HepG2 (cell line): ENCODE results near the gene PPP2R2C. TPM values are rescaled to one million over a fixed set of nuclear protein-coding genes. Genes with fewer than 3 reads are reported as not detected.

ENCODE experiments used
- CCAR2 ChIP-seq: fragments of 200-400 bp; formaldehyde crosslinking; optimal IDR thresholded peaks from 2 replicates; pipeline ENCODE3; 2018; ENCODE audit warnings: low read depth, mild to moderate bottlenecking, low read length, moderate library complexity
- CHCHD3 ChIP-seq: sonication (generic); formaldehyde crosslinking; IDR thresholded peaks from 2 replicates; pipeline ENCODE4 v1.8.0; 2022; ENCODE audit warnings: mild to moderate bottlenecking, missing genetic modification reagents, moderate library complexity
- FOXK2 ChIP-seq: fragments of 450-650 bp; IDR thresholded peaks from 2 replicates; pipeline ENCODE4 v1.6.1; 2016
- GRHL1 ChIP-seq: sonication (generic); formaldehyde crosslinking; conservative IDR thresholded peaks from 2 replicates; pipeline ENCODE4 v1.8.0; 2022; ENCODE audit warnings: missing genetic modification reagents
- GTF3A ChIP-seq: sonication (generic); formaldehyde crosslinking; conservative IDR thresholded peaks from 2 replicates; pipeline ENCODE4 v1.4.0; 2020; ENCODE audit warnings: mild to moderate bottlenecking, missing genetic modification reagents
- GZF1 ChIP-seq: sonication (generic); formaldehyde crosslinking; IDR thresholded peaks from 2 replicates; pipeline ENCODE4 v1.5.1; 2020; ENCODE audit warnings: mild to moderate bottlenecking, missing genetic modification reagents
- JDP2 ChIP-seq: sonication (generic); formaldehyde crosslinking; IDR thresholded peaks from 2 replicates; pipeline ENCODE4 v1.8.1; 2022; ENCODE audit warnings: missing genetic modification reagents, borderline replicate concordance
- MIER2 ChIP-seq: IDR thresholded peaks from 2 replicates; pipeline ENCODE4 v1.6.1; 2016; ENCODE audit warnings: missing biosample characterization, missing genetic modification reagents
- MLX ChIP-seq: IDR thresholded peaks from 2 replicates; pipeline ENCODE4 v1.6.1; 2016
- MXD4 ChIP-seq: IDR thresholded peaks from 2 replicates; pipeline ENCODE4 v1.6.1; 2016; ENCODE audit warnings: mild to moderate bottlenecking, missing biosample characterization, missing genetic modification reagents
- NFE2 ChIP-seq: sonication (generic); formaldehyde crosslinking; IDR thresholded peaks from 2 replicates; pipeline ENCODE4 v1.4.0; 2020; ENCODE audit warnings: missing genetic modification reagents
- PCBP2 ChIP-seq: fragments of 200-400 bp; formaldehyde crosslinking; optimal IDR thresholded peaks from 2 replicates; pipeline ENCODE3; 2018; ENCODE audit warnings: low read length, low read depth; ENCODE audit not compliant: poor library complexity, severe bottlenecking
- PTBP1 ChIP-seq: fragments of 200-400 bp; formaldehyde crosslinking; IDR thresholded peaks from 2 replicates; pipeline ENCODE4 v1.6.1; 2018; ENCODE audit warnings: low read length, low read depth; ENCODE audit not compliant: poor library complexity, severe bottlenecking
- RFX1 ChIP-seq: fragments of 450-650 bp; IDR thresholded peaks from 2 replicates; pipeline ENCODE4 v1.6.1; 2017
- RFXANK ChIP-seq: IDR thresholded peaks from 2 replicates; pipeline ENCODE4 v1.6.1; 2016
- SIN3B ChIP-seq: fragments of 150-350 bp; IDR thresholded peaks from 2 replicates; pipeline ENCODE4 v1.6.1; 2014; ENCODE audit warnings: low read length
- SRY ChIP-seq: sonication (generic); formaldehyde crosslinking; IDR thresholded peaks from 2 replicates; pipeline ENCODE4 v1.8.0; 2022; ENCODE audit warnings: mild to moderate bottlenecking, missing genetic modification reagents
- TOPORS ChIP-seq: sonication (generic); formaldehyde crosslinking; IDR thresholded peaks from 2 replicates; pipeline ENCODE4 v1.8.0; 2023; ENCODE audit warnings: mild to moderate bottlenecking, missing genetic modification reagents
- ZNF121 ChIP-seq: sonication (generic); formaldehyde crosslinking; IDR thresholded peaks from 2 replicates; pipeline ENCODE4 v1.5.0; 2020; ENCODE audit warnings: mild to moderate bottlenecking, missing genetic modification reagents
- ZNF276 ChIP-seq: sonication (generic); formaldehyde crosslinking; IDR thresholded peaks from 2 replicates; pipeline ENCODE4 v1.4.0; 2020; ENCODE audit warnings: mild to moderate bottlenecking, low read depth, missing genetic modification reagents
- ZNF383 ChIP-seq: sonication (generic); formaldehyde crosslinking; IDR thresholded peaks from 2 replicates; pipeline ENCODE4 v1.4.0; 2020; ENCODE audit warnings: missing genetic modification reagents, mild to moderate bottlenecking, borderline replicate concordance
- ZNF446 ChIP-seq: sonication (generic); formaldehyde crosslinking; IDR thresholded peaks from 2 replicates; pipeline ENCODE4 v1.5.0; 2020; ENCODE audit warnings: mild to moderate bottlenecking, missing genetic modification reagents
- ZNF510 ChIP-seq: sonication (generic); formaldehyde crosslinking; IDR thresholded peaks from 2 replicates; pipeline ENCODE4 v1.4.0; 2020; ENCODE audit warnings: low read depth, mild to moderate bottlenecking, missing genetic modification reagents
- ZNF564 ChIP-seq: sonication (generic); formaldehyde crosslinking; IDR thresholded peaks from 2 replicates; pipeline ENCODE4 v1.8.1; 2023; ENCODE audit warnings: mild to moderate bottlenecking, missing genetic modification reagents
- ZNF569 ChIP-seq: sonication (generic); formaldehyde crosslinking; IDR thresholded peaks from 2 replicates; pipeline ENCODE4 v1.5.0; 2020; ENCODE audit warnings: mild to moderate bottlenecking, missing genetic modification reagents, moderate library complexity, borderline replicate concordance
- ZNF780A ChIP-seq: sonication (generic); formaldehyde crosslinking; IDR thresholded peaks from 2 replicates; pipeline ENCODE4 v1.8.0; 2022; ENCODE audit warnings: mild to moderate bottlenecking, missing genetic modification reagents, moderate library complexity
- ZNF841 ChIP-seq: sonication (generic); formaldehyde crosslinking; IDR thresholded peaks from 2 replicates; pipeline ENCODE4 v1.8.1; 2023; ENCODE audit warnings: missing genetic modification reagents, borderline replicate concordance
- polyA plus RNA-seq, 8 experiments: library from polyadenylated mRNA; depleted of rRNA in 3 of 8; stranded (reverse) in 7 of 8; unstranded in 1 of 8; fragments of >200 nt; fragmentation: Illumina TruSeq in 4 of 8; extraction: Trizol in 4 of 8; gene quantifications; 2 replicates each; pipeline versions ENCODE4 v1.2.1 to v1.2.3, GENCODE V29; 2011 to 2016; ENCODE audit warnings: low read depth in 4 of 8, missing spikeins in 1 of 8, mixed read lengths in 1 of 8; ENCODE audit not compliant: insufficient read depth in 1 of 8
- total RNA-seq, 5 experiments: library from RNA; depleted of rRNA; stranded (reverse); fragments of >200 nt; fragmentation: Illumina TruSeq; extraction: Trizol; gene quantifications; 2 replicates each; pipeline ENCODE4 v1.2.3, GENCODE V29; 2016; ENCODE audit warnings: low read depth in 1 of 5

The PPP2R2C gene
- total and polyA plus RNA-seq, 2 of the 13 experiments (the other 11 are each of a cell fraction or from before 2014, with no cell fraction given), result 0.60 to 8.6 TPM

GRCh38 chr4:6322761-6323566 is 149.4 kb downstream of the PPP2R2C start (continued):
- TF ChIP-seq MLX (CRISPR knock-in tag) (peak; percentile 55; the same call in 1 of the 2 replicates), MXD4 (CRISPR knock-in tag) (no peak), MIER2 (CRISPR knock-in tag) (0 out of 2 replicates have a peak, but pooled peaks have one; percentile 37), CCAR2 (no peak), NFE2 (CRISPR knock-in tag) (no peak), SIN3B (no peak), TOPORS (CRISPR knock-in tag) (no peak), ZNF446 (CRISPR knock-in tag) (no peak), ZNF569 (CRISPR knock-in tag) (no peak), SRY (CRISPR knock-in tag) (no peak), RFX1 (no peak), GRHL1 (CRISPR knock-in tag) (no peak), ZNF841 (CRISPR knock-in tag) (no peak), ZNF564 (CRISPR knock-in tag) (0 out of 2 replicates have a peak, but pooled peaks have one; percentile 20), RFXANK (CRISPR knock-in tag) (no peak), ZNF383 (no peak), JDP2 (CRISPR knock-in tag) (no peak), PTBP1 (no peak), ZNF121 (CRISPR knock-in tag) (peak; percentile 61), GTF3A (CRISPR knock-in tag) (no peak), ZNF510 (CRISPR knock-in tag) (no peak), GZF1 (no peak), ZNF276 (no peak), FOXK2 (no peak), ZNF780A (CRISPR knock-in tag) (no peak), PCBP2 (no peak), CHCHD3 (CRISPR knock-in tag) (no peak)
